ENCODE measurements around the gene C9orf78.

The C9orf78 gene

GRCh38 chr9:129867136-129868022 is 32.3 kb upstream of the C9orf78 start:
- no peak for DNase-seq

GRCh38 chr9:129866394-129867135 is 31.5 kb upstream of the C9orf78 start:
- no peak for DNase-seq

GRCh38 chr9:129865668-129866320 is 30.7 kb upstream of the C9orf78 start:
- DNase-seq = no peak

DNA sequence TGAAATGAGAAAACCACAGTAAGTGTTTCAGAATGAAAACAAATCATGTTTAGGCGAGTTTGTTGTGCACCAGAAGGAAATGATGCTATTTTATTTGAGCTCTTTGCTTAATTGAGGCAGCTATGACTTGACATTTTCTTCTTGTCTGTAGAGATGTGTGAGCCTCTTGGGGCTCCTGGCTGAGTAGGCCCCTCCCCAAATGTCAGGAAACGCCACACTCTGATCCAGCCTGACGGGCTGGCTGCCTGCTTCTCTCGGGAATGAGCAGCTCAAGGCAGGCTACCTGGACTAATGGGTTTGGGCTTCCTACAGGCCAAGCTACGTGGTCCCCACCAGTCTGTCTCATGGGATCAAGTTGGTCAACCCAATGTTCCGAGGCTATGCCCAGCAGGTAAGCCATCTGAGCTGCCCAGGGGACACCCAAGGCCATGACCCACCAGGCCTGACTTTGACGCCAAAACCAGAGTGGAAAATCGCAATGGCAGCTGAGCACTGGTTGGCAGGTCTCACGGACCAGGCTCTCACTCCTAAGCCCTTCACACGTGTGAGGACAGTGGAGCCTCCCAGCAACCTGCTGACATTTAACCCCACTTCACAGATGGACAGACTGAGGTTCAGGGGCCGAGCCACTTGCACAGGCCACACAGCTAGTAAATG is 30.0 kb upstream of the C9orf78 start:
- DNase-seq = no peak

DNA sequence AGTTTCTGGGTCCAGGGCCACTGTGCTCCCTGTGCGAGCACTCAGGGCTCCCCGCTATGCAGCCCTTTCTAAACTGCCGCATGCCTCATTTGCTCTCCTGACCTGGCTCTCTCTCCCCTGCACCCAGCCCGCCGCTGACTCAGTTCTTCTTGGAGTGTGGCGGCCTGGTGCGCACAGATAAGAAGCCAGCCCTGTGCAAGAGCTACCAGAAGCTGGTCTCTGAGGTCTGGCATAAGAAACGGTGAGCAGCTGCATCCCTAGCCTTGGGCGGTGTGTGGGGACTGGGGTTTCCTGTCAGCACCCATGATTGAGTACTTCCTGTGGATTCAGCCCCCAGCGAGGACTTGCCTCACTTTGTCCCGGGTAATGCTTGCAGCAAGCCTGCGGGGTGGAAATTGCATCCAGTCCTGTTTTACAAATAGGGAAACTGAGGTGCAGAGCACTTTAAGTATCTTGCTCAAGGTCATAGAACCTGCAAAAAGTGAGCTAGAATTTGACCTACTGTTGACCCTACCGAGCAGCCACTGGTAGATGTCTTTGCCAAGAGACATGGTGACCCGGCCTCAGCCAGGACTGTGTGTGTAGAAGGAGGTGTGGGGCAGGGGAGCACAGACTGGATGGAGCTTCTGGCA is 28.1 kb upstream of the C9orf78 start:
- DNase-seq = no peak

GRCh38 chr9:129861447-129861827 is 26.4 kb upstream of the C9orf78 start:
- DNase-seq = no peak

GRCh38 chr9:129860653-129861446 is 25.8 kb upstream of the C9orf78 start:
- no peak for DNase-seq

DNA sequence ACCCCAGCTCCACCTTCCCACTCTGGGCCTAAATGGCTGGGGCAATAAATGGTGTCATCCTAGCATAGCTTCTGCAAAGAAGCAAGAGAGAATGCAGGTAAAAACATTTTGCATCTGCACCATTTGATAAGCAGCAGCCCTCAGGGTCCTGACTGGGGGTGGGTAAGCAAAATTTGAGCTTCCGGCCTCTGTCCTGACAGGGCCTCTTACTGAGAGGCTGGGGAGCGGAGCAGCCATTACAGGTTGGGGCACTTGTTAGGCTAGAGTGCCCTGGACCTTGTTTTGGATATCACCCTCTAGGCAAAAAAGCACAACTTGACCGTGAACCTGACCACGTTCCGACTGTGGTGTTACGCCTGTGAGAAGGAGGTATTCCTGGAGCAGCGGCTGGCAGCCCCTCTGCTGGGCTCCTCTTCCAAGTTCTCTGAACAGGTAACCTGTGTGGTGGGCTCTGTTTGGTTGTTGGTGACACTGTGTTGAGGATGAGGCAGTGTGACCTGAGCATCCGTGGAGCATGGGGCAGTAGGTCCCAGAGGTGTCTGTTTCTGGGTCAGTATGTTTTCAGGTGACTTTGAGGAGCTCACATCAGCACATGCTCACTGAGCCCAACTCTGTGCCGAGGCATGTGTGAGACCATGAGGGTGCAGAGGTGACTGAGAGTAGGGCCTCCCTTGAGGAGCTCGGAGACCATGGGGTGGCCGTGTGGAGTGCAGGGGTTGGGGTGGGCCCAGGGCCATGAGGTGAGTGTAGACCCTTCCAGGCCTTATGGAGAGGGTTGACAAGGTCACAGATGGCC is 23.3 kb upstream of the C9orf78 start:
- DNase-seq = no peak

GRCh38 chr9:129857207-129857606 is 22.1 kb upstream of the C9orf78 start:
- no peak for DNase-seq

DNA sequence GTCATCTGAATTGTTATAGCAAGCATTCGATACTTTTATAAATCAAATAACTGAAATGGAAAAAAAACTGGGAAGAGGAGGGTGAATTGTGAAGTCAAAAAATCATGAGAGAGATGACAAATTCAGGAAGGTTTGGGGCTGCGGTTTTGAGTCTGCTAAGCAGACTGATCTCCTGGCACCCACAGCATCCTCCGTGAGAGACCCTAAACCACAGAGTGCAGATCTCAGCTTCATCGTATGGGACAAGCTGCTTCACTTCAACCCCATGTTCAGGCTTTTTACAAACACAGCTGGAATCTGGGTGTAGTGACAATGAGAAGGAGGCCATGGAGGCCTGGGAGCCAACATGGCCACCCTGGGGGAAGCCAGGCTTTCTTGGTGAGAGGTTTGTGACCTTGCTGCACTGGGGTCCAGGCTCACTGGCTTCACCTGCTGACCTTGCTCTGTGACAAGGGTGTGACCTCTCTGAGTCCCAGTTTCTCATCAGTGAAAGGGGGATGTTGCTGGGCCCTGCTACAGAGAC is 19.6 kb upstream of the C9orf78 start:
- no peak for DNase-seq

GRCh38 chr9:129853614-129854013 is 18.5 kb upstream of the C9orf78 start:
- DNase-seq = no peak

- DNase-seq = no peak
Observed at GRCh38 chr9:129852579-129852978, 17.5 kb upstream of the C9orf78 start.

- no peak for DNase-seq
Observed at GRCh38 chr9:129851821-129852220, 16.7 kb upstream of the C9orf78 start.

DNA sequence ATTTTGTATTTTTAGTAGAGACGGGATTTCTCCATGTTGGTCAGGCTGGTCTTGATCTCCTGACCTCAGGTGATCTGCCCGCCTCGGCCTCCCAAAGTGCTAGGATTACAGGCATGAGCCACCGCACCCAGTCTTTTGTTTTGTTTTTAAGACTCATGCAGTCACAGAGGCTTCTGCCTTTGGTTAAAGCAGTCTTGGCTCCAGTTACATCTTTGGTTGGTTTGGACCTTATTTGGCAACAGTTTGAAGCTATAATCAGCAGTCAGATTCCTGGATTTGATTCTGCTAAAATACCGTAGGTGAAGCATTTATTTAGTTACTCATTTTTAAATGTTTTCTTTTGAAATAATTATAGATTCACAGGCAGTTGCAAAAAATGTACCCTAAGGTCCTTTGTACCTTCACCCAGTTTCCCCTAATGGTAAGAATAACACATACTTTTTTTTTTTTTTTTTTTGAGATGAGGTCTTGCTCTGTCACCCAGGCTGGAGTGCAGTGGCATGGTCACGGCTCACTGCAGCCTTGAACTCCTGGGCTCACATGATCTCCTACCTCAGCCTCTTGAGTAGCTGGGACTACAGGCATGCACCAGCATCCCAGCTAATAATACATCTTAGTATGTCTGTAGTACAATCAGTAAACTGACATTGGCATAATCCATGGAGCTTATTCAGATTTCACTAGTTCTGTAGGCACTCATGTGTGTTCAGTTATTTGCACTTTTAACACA is 15.9 kb upstream of the C9orf78 start:
- DNase-seq = no peak

DNA sequence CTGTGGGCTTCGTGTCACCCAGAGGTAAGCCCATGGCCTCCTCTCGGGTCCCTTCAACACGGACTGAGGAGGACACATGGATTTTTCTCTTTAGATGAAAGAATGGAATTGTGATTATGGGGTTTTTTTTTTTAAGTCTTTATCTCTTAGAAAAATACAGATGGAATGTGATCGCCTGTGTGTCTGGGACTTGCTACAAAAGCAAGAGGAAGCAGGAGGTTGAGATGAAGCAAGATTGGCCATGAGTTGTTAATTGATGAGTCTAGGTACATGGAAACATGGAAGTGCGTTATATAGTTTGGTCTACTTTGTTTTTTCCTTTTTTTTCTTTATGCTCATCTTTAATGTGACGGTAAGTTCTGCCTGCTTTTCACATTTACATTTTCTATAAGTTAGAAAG is 14.8 kb upstream of the C9orf78 start:
- no peak for DNase-seq

DNA sequence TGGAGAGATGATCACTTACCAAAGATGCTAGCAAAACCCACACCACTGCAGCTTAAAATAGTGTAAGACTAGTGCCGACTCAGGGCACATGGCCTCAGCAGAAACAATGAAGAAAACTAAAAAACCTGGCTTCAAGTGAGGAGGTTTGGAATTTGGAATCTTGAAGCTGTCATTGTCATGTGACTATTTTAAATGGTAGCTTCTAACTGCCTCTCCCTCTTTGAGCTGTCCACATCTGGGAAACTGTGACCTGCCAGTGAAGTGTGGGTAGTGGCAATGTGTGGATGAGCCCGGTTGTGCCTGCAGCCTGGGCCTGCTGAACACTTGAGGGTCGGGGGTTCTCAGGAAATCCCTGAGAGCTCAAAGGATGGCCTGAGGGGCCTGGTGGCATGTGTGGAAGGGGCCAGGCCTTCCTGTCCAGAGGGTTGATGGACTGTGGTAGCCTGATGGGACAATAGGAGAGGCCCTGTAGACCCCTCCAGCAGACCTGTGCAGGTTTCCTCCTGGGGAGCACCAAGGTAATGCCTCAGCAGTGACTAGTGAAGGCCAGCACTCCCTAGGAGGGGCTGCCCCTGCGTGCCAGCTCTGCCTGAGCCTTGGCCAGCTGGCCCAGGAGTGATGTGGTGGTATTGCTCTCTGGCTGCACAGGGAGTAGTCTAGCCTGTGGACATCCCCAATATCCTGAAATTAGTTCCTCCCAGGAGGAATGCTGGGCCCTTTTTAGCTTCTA is 13.8 kb upstream of the C9orf78 start:
- no peak for DNase-seq

DNA sequence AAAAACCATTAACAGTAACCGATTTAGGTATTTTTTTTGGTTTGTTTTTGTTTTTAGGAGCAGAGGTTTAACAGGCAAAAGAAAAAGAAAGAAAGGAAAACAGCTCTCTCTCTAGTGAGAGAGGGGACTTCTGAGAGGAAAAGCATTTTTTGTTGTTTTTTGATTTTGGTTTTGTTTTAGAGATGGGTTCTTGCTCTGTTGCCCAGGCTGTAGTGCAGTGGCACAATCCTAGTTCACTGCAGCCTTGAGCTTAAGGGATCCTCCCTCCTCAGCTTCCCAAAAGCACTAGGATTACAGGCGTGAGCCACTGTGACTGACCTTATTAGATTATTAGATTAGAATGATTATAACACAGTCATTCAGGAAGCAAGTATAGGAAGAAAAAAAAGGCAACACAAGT is 10.3 kb upstream of the C9orf78 start:
- DNase-seq = no peak

- no peak for DNase-seq
Observed at GRCh38 chr9:129841071-129841470, 6.0 kb upstream of the C9orf78 start.

- no peak for DNase-seq
Observed at GRCh38 chr9:129840034-129840433, 5.0 kb upstream of the C9orf78 start.
